Measurements from ENCODE around the gene GLS2.

DNA sequence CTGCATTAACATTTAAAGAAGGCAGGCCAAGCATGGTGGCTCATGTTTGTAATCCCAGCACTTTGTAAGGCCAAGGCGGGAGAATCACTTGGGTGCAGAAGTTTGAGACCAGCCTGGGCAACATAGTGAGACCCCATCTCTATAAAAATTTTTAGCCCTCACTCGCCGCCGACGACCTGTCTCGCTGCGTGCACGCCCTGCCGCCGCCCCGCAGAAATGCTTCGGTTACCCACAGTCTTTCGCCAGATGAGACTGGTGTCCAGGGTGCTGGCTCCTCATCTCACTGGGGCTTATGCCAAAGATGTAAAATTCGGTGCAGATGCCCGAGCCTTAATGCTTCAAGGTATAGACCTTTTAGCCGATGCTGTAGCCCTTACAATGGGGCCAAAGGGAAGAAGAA is 22.8 kb upstream of the GLS2 start:
- TF ChIP-seq, protein P1, sequence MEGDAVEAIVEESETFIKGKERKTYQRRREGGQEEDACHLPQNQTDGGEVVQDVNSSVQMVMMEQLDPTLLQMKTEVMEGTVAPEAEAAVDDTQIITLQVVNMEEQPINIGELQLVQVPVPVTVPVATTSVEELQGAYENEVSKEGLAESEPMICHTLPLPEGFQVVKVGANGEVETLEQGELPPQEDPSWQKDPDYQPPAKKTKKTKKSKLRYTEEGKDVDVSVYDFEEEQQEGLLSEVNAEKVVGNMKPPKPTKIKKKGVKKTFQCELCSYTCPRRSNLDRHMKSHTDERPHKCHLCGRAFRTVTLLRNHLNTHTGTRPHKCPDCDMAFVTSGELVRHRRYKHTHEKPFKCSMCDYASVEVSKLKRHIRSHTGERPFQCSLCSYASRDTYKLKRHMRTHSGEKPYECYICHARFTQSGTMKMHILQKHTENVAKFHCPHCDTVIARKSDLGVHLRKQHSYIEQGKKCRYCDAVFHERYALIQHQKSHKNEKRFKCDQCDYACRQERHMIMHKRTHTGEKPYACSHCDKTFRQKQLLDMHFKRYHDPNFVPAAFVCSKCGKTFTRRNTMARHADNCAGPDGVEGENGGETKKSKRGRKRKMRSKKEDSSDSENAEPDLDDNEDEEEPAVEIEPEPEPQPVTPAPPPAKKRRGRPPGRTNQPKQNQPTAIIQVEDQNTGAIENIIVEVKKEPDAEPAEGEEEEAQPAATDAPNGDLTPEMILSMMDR (IDR thresholded peaks at IDR 0.05) = no peak
- TF ChIP-seq POLR2A (IDR thresholded peaks at IDR 0.05) (no peak), POLR2AphosphoS5 (IDR thresholded peaks at IDR 0.05) (no peak)

Data from prostate gland (tissue), 2 donors.